Lung (tissue), 12 donors: Measurements from ENCODE around the gene CIAO2B. TPM values are rescaled to one million over a fixed set of nuclear protein-coding genes. Genes with fewer than 3 reads are reported as not detected.

Experiments used
- ATAC-seq: fragments of 200-7000 bp; cut with Tn5 transposase; one replicate; pipeline ENCODE4 v1.9.1; 2020; ENCODE audit warnings: moderate number of reproducible peaks; ENCODE audit not compliant: insufficient read depth, low FRiP score
- DNase-seq, 3 donors: peaks; one replicate each; pipeline ENCODE4 v3.0.0-alpha.2; 2013 to 2017
- H3K27ac ChIP-seq, 2 donors: one replicate each; pipeline ENCODE4 v1.5.1; 2013; ENCODE audit warnings: mild to moderate bottlenecking in 2 of 2, moderate library complexity in 2 of 2, control low read depth in 1 of 2, inconsistent platforms in 1 of 2, low read depth in 1 of 2, low read length in 1 of 2
- H3K27me3 ChIP-seq, 3 donors: one replicate each; pipeline ENCODE4 v1.5.1; 2013; ENCODE audit warnings: low read length in 2 of 3; ENCODE audit not compliant: control insufficient read depth in 3 of 3, insufficient read depth in 3 of 3
- H3K36me3 ChIP-seq, 4 donors: one replicate each; pipeline ENCODE4 v1.5.1; 2013; ENCODE audit warnings: low read length in 4 of 4, mild to moderate bottlenecking in 1 of 4, moderate library complexity in 1 of 4; ENCODE audit not compliant: control insufficient read depth in 4 of 4, insufficient read depth in 4 of 4
- H3K4me1 ChIP-seq, 5 donors: one replicate each; pipeline ENCODE4 v1.5.1; 2013; ENCODE audit warnings: low read length in 5 of 5, mild to moderate bottlenecking in 2 of 5, moderate library complexity in 1 of 5; ENCODE audit not compliant: control insufficient read depth in 5 of 5, insufficient read depth in 5 of 5
- H3K4me3 ChIP-seq: one replicate; pipeline ENCODE4 v1.5.1; 2013; ENCODE audit warnings: mild to moderate bottlenecking, control low read depth, moderate library complexity
- H3K9ac ChIP-seq, 2 donors: one replicate each; pipeline ENCODE4 v1.5.1; 2013; ENCODE audit warnings: low read length in 2 of 2, control low read depth in 1 of 2; ENCODE audit not compliant: insufficient read depth in 1 of 2
- H3K9me3 ChIP-seq, 4 donors: one replicate each; pipeline ENCODE4 v1.5.1; 2013; ENCODE audit warnings: low read length in 3 of 4, mild to moderate bottlenecking in 1 of 4, moderate library complexity in 1 of 4; ENCODE audit not compliant: control insufficient read depth in 4 of 4, insufficient read depth in 3 of 4
- CTCF ChIP-seq: IDR thresholded peaks from 2 replicates; pipeline ENCODE4 v1.5.1; 2012; ENCODE audit warnings: mild to moderate bottlenecking; ENCODE audit errors: control extremely low read depth, extremely low read depth
- WGBS, 2 donors: extraction: QIAGEN DNeasy Blood & Tissue Kit; methylation state at CpG; one replicate each; pipeline ENCODE4 v1.1.7; 2013; 5-methylcytosine and 5-hydroxymethylcytosine counted together
- polyA plus RNA-seq, 2 donors: library from polyadenylated mRNA; stranded (reverse); fragments of 200-250 nt; gene quantifications; one replicate each; pipeline ENCODE4 v1.2.1, GENCODE V29; 2013
- total RNA-seq, 2 donors: library from RNA; depleted of rRNA in 1 of 2; stranded (reverse); fragments of >200 nt in 1 of 2; gene quantifications; one replicate each; pipeline ENCODE4 v1.2.1, GENCODE V29; 2014 to 2021
- donor health status: control.
- donor health status: control.
- donor health status: Bipolar disorder and iron deficiency.
- donor health status: healthy.
- donor health status: DM: yes; HTN: yes; CAD: no.

CIAO2B gene
- total and polyA plus RNA-seq, 4 donors = 48.8 to 257 (median 159) TPM

- Histone ChIP-seq H3K9ac (no peak overlapping the region), H3K4me1 (peaks cover 0 to 22% (median under 1%) of the 10 kb centered on the region in 5 donors), H3K27ac (peak overlapping the region; percentile 88 to 90), H3K36me3 (peaks cover 0 to 11% (median 3%) of the 10 kb centered on the region in 4 donors), H3K4me3 (no peak overlapping the region), H3K9me3 (no peaks in the 10 kb centered on the region), H3K27me3 (peaks cover 0 to 18% (median 18%) of the 10 kb centered on the region in 3 donors)
- TF ChIP-seq CTCF = no peak
- DNase-seq = no peak
- WGBS, 2 donors = 92 to 93% methylated on average over 8 of the region's 8 CpGs
- no peak for ATAC-seq
Observed at GRCh38 chr16:66927918-66928649, 6.1 kb downstream of the CIAO2B start.

- TF ChIP-seq CTCF = no peak
- peak; percentile 56 to 71 (median 70) for DNase-seq
- Histone ChIP-seq H3K4me3 (no peak overlapping the region), H3K27ac (peak overlapping the region; percentile 88 to 90), H3K36me3 (peaks cover 0 to 6% (median 1%) of the 10 kb centered on the region in 4 donors), H3K9me3 (no peaks in the 10 kb centered on the region), H3K9ac (no peak overlapping the region), H3K4me1 (peaks cover 0 to 18% (median 0%) of the 10 kb centered on the region in 5 donors), H3K27me3 (peaks cover 0 to 18% (median 18%) of the 10 kb centered on the region in 3 donors)
- 23 to 28% methylated on average over 3 of the region's 3 CpGs for WGBS, 2 donors
- peak; percentile 32 for ATAC-seq
Observed at GRCh38 chr16:66926961-66927436, 7.2 kb downstream of the CIAO2B start.

- TF ChIP-seq CTCF = no peak
- Histone ChIP-seq H3K36me3 (no peaks in the 10 kb centered on the region), H3K9ac (no peak overlapping the region), H3K4me1 (peaks cover 0 to 18% (median 4%) of the 10 kb centered on the region in 5 donors), H3K4me3 (no peak overlapping the region), H3K27ac (peak overlapping the region; percentile 88 to 90), H3K27me3 (peaks cover 0 to 18% (median 18%) of the 10 kb centered on the region in 3 donors), H3K9me3 (no peaks in the 10 kb centered on the region)
- ATAC-seq (no peak), DNase-seq (no peak)
- 62 to 70% methylated on average over 5 of the region's 5 CpGs for WGBS, 2 donors
Observed at GRCh38 chr16:66926171-66926947, 7.8 kb downstream of the CIAO2B start.
